NCI-H2196 treated with DMSO at 0.1 percent for 48 hours (cell line): Measurements from ENCODE around the gene BTG2.

Experiments
- DNase-seq: peaks from one replicate; lab custom pipeline; 2025; ENCODE audit not compliant: unreplicated experiment; lab: John Stamatoyannopoulos, UW

Gene BTG2

GRCh38 chr1:203276408-203276807, 28.9 kb upstream of the BTG2 start:
- no peak for DNase-seq

- DNase-seq: no peak
Observed at GRCh38 chr1:203276916-203277545, 28.3 kb upstream of the BTG2 start.

GRCh38 chr1:203278082-203278884, 27.0 kb upstream of the BTG2 start:
- peak; percentile 61 for DNase-seq

GRCh38 chr1:203278885-203279406, 26.4 kb upstream of the BTG2 start:
- no peak for DNase-seq

- DNase-seq: no peak
Observed at GRCh38 chr1:203280061-203280460, 25.3 kb upstream of the BTG2 start.

GRCh38 chr1:203281033-203281432, 24.3 kb upstream of the BTG2 start:
- no peak for DNase-seq

- DNase-seq: no peak
Observed at GRCh38 chr1:203281851-203282661, 23.3 kb upstream of the BTG2 start.

- no peak for DNase-seq
Observed at GRCh38 chr1:203282720-203283542, 22.4 kb upstream of the BTG2 start.

GRCh38 chr1:203283597-203283996, 21.7 kb upstream of the BTG2 start:
- no peak for DNase-seq

GRCh38 chr1:203284411-203285123, 20.8 kb upstream of the BTG2 start:
- DNase-seq: no peak

GRCh38 chr1:203286161-203286984, 18.9 kb upstream of the BTG2 start:
- DNase-seq: no peak

GRCh38 chr1:203287109-203287893, 18.0 kb upstream of the BTG2 start:
- DNase-seq: peak; percentile 50

- DNase-seq: no peak
Observed at GRCh38 chr1:203287898-203288297, 17.4 kb upstream of the BTG2 start.

GRCh38 chr1:203288400-203288799, 16.9 kb upstream of the BTG2 start:
- DNase-seq: peak; percentile 27

- no peak for DNase-seq
Observed at GRCh38 chr1:203289281-203289981, 15.9 kb upstream of the BTG2 start.

- peak; percentile 52 for DNase-seq
Observed at GRCh38 chr1:203289982-203290260, 15.4 kb upstream of the BTG2 start.

GRCh38 chr1:203290261-203291089, 14.8 kb upstream of the BTG2 start:
- peak; percentile 97 for DNase-seq
